ENCODE measurements around the gene SLC19A3.

Gene SLC19A3

GRCh38 chr2:227654426-227654825 lies 63.4 kb downstream of the SLC19A3 start:
- TF ChIP-seq CTCF (IDR thresholded peaks at IDR 0.05; ENCODE audit: low read depth, low read length), result no peak
- H3K4me3 ChIP-seq (ENCODE audit: low read depth, low read length), result no peak overlapping the region

GRCh38 chr2:227653419-227653818 lies 64.4 kb downstream of the SLC19A3 start:
- H3K4me3 ChIP-seq (ENCODE audit: low read depth, low read length), result no peak overlapping the region
- TF ChIP-seq CTCF (IDR thresholded peaks at IDR 0.05; ENCODE audit: low read depth, low read length), result no peak

- no peak for TF ChIP-seq CTCF (IDR thresholded peaks at IDR 0.05; ENCODE audit: low read depth, low read length)
- no peak overlapping the region for H3K4me3 ChIP-seq (ENCODE audit: low read depth, low read length)
Observed at GRCh38 chr2:227643990-227644551, 73.8 kb downstream of the SLC19A3 start.

GRCh38 chr2:227642656-227643055 lies 75.2 kb downstream of the SLC19A3 start:
- no peak for TF ChIP-seq CTCF (IDR thresholded peaks at IDR 0.05; ENCODE audit: low read depth, low read length)
- no peak overlapping the region for H3K4me3 ChIP-seq (ENCODE audit: low read depth, low read length)

GRCh38 chr2:227634201-227634600 lies 83.6 kb downstream of the SLC19A3 start:
- H3K4me3 ChIP-seq (ENCODE audit: low read depth, low read length), result no peak overlapping the region
- no peak for TF ChIP-seq CTCF (IDR thresholded peaks at IDR 0.05; ENCODE audit: low read depth, low read length)

Measured in WI38 (cell line).